Stimulated activated CD4-positive, alpha-beta T cell treated with anti-CD3 and anti-CD28 coated beads, Interleukin-2, amount 100 ng/mL, for 48 hours (primary cell): ENCODE results near the gene AP4B1.
"Not testable (repeated sequence)": the region's sequence is repeated elsewhere in the genome, so short reads cannot be mapped to it uniquely, and the experiment has no call there.

Experiments
- DNase-seq, 2 donors: peaks; one replicate each; pipeline ENCODE4 v3.0.0-alpha.2; 2020

Gene AP4B1

GRCh38 chr1:113855630-113856400 is 48.8 kb downstream of the AP4B1 start:
- DNase-seq: no peak

- no peak for DNase-seq
Observed at GRCh38 chr1:113854234-113854633, 50.4 kb downstream of the AP4B1 start.

- not testable (repeated sequence) for DNase-seq
Observed at GRCh38 chr1:113852694-113853093, 51.9 kb downstream of the AP4B1 start.

- DNase-seq: no peak
Observed at GRCh38 chr1:113850127-113850796, 54.3 kb downstream of the AP4B1 start.

GRCh38 chr1:113849072-113849471 is 55.5 kb downstream of the AP4B1 start:
- no peak for DNase-seq

- DNase-seq: no peak
Observed at GRCh38 chr1:113846391-113847035, 58.1 kb downstream of the AP4B1 start.
